Panc1 (cell line): Measurements from ENCODE around the gene HK2. TPM values are rescaled to one million over a fixed set of nuclear protein-coding genes. Genes with fewer than 3 reads are reported as not detected.
"Not testable (repeated sequence)": the region's sequence is repeated elsewhere in the genome, so short reads cannot be mapped to it uniquely, and the experiment has no call there.

Experiments used
- ATAC-seq: fragments of 200-7000 bp; cut with Tn5 transposase; 2 replicates; pipeline ENCODE4 v1.9.1; 2020; ENCODE audit warnings: mild to moderate bottlenecking, moderate library complexity
- BruUV-seq: library from RNA; stranded (reverse); fragments of 400-500 nt; replicated peaks from 2 replicates; lab custom pipeline; 2021; lab: Mats Ljungman, UMichigan
- CTCF ChIA-PET: fragments of 300-600 bp; sonication (Branson Sonifier 250); formaldehyde crosslinking; loops from one replicate; lab custom pipeline; 2022; ENCODE audit warnings: antibody characterized with exemption; lab: Charles Lee
- POLR2A ChIA-PET: fragments of 300-600 bp; sonication (Branson Sonifier 250); formaldehyde crosslinking; loops from one replicate; lab custom pipeline; 2022; ENCODE audit warnings: antibody characterized with exemption; lab: Charles Lee
- DNase-seq: peaks from one replicate; pipeline ENCODE4 v3.0.0-alpha.2; 2010; ENCODE audit warnings: low read depth, low spot score
- H3K27ac ChIP-seq: 2 replicates; pipeline ENCODE4 v1.5.1; 2011; ENCODE audit warnings: mild to moderate bottlenecking, low read length, inconsistent platforms
- H3K27me3 ChIP-seq: fragments of 200-500 bp; sonication (Bioruptor generic); 2 replicates; pipeline ENCODE4 v1.6.0; 2014; ENCODE audit warnings: low read length, inconsistent platforms; ENCODE audit not compliant: control insufficient read depth, insufficient read depth
- H3K36me3 ChIP-seq: fragments of 200-500 bp; sonication (Bioruptor generic); 2 replicates; pipeline ENCODE4 v1.5.1; 2014; ENCODE audit warnings: inconsistent platforms, mild to moderate bottlenecking, low read length, moderate library complexity; ENCODE audit not compliant: control insufficient read depth, insufficient read depth
- H3K4me1 ChIP-seq: 2 replicates; pipeline ENCODE4 v1.5.1; 2011; ENCODE audit warnings: inconsistent platforms, mild to moderate bottlenecking, low read length, moderate library complexity; ENCODE audit not compliant: control insufficient read depth, insufficient read depth
- H3K4me3 ChIP-seq, 2 experiments: 2 replicates each; pipeline ENCODE4 v1.5.1; 2011 to 2012; ENCODE audit warnings: low read depth in 2 of 2, low read length in 2 of 2, mild to moderate bottlenecking in 2 of 2, inconsistent platforms in 1 of 2, moderate library complexity in 1 of 2
- H3K9me3 ChIP-seq: fragments of 200-500 bp; sonication (Bioruptor generic); 2 replicates; pipeline ENCODE4 v1.5.1; 2014; ENCODE audit warnings: low read depth, mild to moderate bottlenecking, inconsistent platforms, low read length, moderate library complexity; ENCODE audit not compliant: control insufficient read depth, insufficient read depth
- CTCF ChIP-seq: fragments of 450-650 bp; IDR thresholded peaks from 2 replicates; pipeline ENCODE4 v1.5.1; 2017; ENCODE audit warnings: mild to moderate bottlenecking
- POLR2AphosphoS5 ChIP-seq: IDR thresholded peaks from 2 replicates; pipeline ENCODE4 v1.6.1; 2012; ENCODE audit warnings: mild to moderate bottlenecking, low read depth, low read length, moderate library complexity
- REST ChIP-seq, 2 experiments: IDR thresholded peaks; 2 replicates each; pipeline ENCODE4 v1.6.1; 2011 to 2012; ENCODE audit warnings: low read depth in 2 of 2, control low read depth in 1 of 2, low read length in 1 of 2, mild to moderate bottlenecking in 1 of 2, moderate library complexity in 1 of 2; ENCODE audit not compliant: insufficient read depth in 1 of 2
- SIN3A ChIP-seq: IDR thresholded peaks from 2 replicates; pipeline ENCODE4 v1.6.1; 2012; ENCODE audit warnings: low read depth, mild to moderate bottlenecking, low read length, moderate library complexity, borderline replicate concordance; ENCODE audit not compliant: insufficient read depth
- TCF7L2 ChIP-seq: IDR thresholded peaks from 2 replicates; pipeline ENCODE4 v1.6.1; 2011; ENCODE audit warnings: mild to moderate bottlenecking, low read depth, low read length, inconsistent platforms
- in situ Hi-C: cut with HindIII; loops from 2 replicates; pipeline ENCODE4 v1.10.0; 2016; ENCODE audit warnings: low sequenced_read_pairs, low pct_unique_long_range_greater_than_20kb
- intact Hi-C: fragments of 100-400 bp; cut with micrococcal nuclease; formaldehyde crosslinking; loops from one replicate; pipeline ENCODE4 v1.10.0; 2022; ENCODE audit not compliant: unreplicated experiment
- total RNA-seq: library from RNA; stranded (reverse); gene quantifications from one replicate; pipeline ENCODE4 v1.2.1, GENCODE V29; 2021; ENCODE audit not compliant: unreplicated experiment

Gene HK2
- total RNA-seq, 1 experiment from 2014 or later, result 1.7 TPM

GRCh38 chr2:74850496-74851190 is 16.7 kb downstream of the HK2 start:
- CTCF ChIA-PET, result no interaction called here
- POLR2A ChIA-PET, result no interaction called here
- TF ChIP-seq CTCF, result no peak
- no peak for TF ChIP-seq TCF7L2
- TF ChIP-seq POLR2AphosphoS5, result no peak
- no peak for TF ChIP-seq SIN3A
- no peak for TF ChIP-seq REST (IDR thresholded peaks at IDR 0.05; ENCODE audit: insufficient read depth in 1 of 2, low read depth in 2 of 2, low read length in 1 of 2)

GRCh38 chr2:74851191-74851566 is 17.3 kb downstream of the HK2 start:
- intact Hi-C loops (no loop called here), in situ Hi-C loops (no loop called here)
- H3K4me3 ChIP-seq, result no peak overlapping the region
- H3K27me3 ChIP-seq, result no peaks in the 10 kb centered on the region
- H3K27ac ChIP-seq, result no peak overlapping the region
- H3K4me1 ChIP-seq, result no peaks in the 10 kb centered on the region
- ATAC-seq, result no peak
- no peaks in the 10 kb centered on the region for H3K36me3 ChIP-seq
- BruUV-seq, result no TSS peak
- H3K9me3 ChIP-seq, result no peaks in the 10 kb centered on the region
- ChIA-PET POLR2A (no interaction called here), CTCF (no interaction called here)
- DNase-seq, result no peak
- TF ChIP-seq POLR2AphosphoS5, result no peak
- no peak for TF ChIP-seq TCF7L2
- no peak for TF ChIP-seq REST (IDR thresholded peaks at IDR 0.05; ENCODE audit: insufficient read depth in 1 of 2, low read depth in 2 of 2, low read length in 1 of 2)
- no peak for TF ChIP-seq SIN3A
- TF ChIP-seq CTCF, result no peak

More at GRCh38 chr2:74850496-74851190, 16.7 kb downstream of the HK2 start:
- H3K9me3 ChIP-seq, result no peaks in the 10 kb centered on the region
- ATAC-seq (no peak), DNase-seq (no peak)
- H3K27ac ChIP-seq, result no peak overlapping the region
- in situ Hi-C loops (no loop called here), intact Hi-C loops (no loop called here)
- no peaks in the 10 kb centered on the region for H3K36me3 ChIP-seq
- no peaks in the 10 kb centered on the region for H3K27me3 ChIP-seq
- H3K4me1 ChIP-seq, result peaks cover 3% of the 10 kb centered on the region; the same call in 1 of the 2 replicates
- BruUV-seq, result no TSS peak
- no peak overlapping the region for H3K4me3 ChIP-seq

- not testable (repeated sequence) for H3K4me1 ChIP-seq
These were observed 19.4 kb downstream of the HK2 start for GRCh38 chr2:74853360-74853759.

More at GRCh38 chr2:74853360-74853759, 19.4 kb downstream of the HK2 start:
- BruUV-seq, ATAC-seq, H3K27ac ChIP-seq, H3K4me3 ChIP-seq, H3K36me3 ChIP-seq, CTCF ChIA-PET, H3K9me3 ChIP-seq, intact Hi-C loops, H3K27me3 ChIP-seq, DNase-seq, in situ Hi-C loops: not testable (repeated sequence)
- POLR2A ChIA-PET, result interaction anchor here (0.7 kb wide), 1 partner anchor 450 kb away, joined by 4 read pairs; no protein-coding TSS in a partner anchor
